HEK293 (cell line): ENCODE data around the gene C5orf34.
"Not testable (repeated sequence)": the region's sequence is repeated elsewhere in the genome, so short reads cannot be mapped to it uniquely, and the experiment has no call there.

Experiments used
- CTCF ChIP-seq: fragments of 450-650 bp; formaldehyde crosslinking; IDR thresholded peaks from 2 replicates; pipeline ENCODE4 v1.5.1; 2016; ENCODE audit warnings: missing biosample characterization, missing genetic modification characterization
- ZNF132 ChIP-seq: fragments of 450-650 bp; formaldehyde crosslinking; IDR thresholded peaks from 2 replicates; pipeline ENCODE4 v1.5.1; 2017; ENCODE audit warnings: missing biosample characterization, missing genetic modification characterization, borderline replicate concordance
- ZNF362 ChIP-seq: fragments of 450-650 bp; formaldehyde crosslinking; IDR thresholded peaks from 2 replicates; pipeline ENCODE4 v1.5.1; 2016; ENCODE audit warnings: missing biosample characterization, missing genetic modification characterization

GRCh38 chr5:43556607-43556856, 41.6 kb upstream of the C5orf34 start:
- TF ChIP-seq ZNF362; CTCF (tag by site-specific recombination); ZNF132 (tag by site-specific recombination): not testable (repeated sequence)
